Nephron (organoid): Measurements from ENCODE around the gene AOPEP.

Source experiments
- H3K27ac Mint-ChIP-seq, 3 experiments: 2 replicates each; pipeline ENCODE4 v1.8.0; 2020; ENCODE audit warnings: mixed read lengths in 3 of 3, mild to moderate bottlenecking in 2 of 3, moderate library complexity in 1 of 3
- H3K27me3 Mint-ChIP-seq: 2 replicates; pipeline ENCODE4 v1.8.0; 2021; ENCODE audit warnings: low read depth, mild to moderate bottlenecking, moderate library complexity, mixed read lengths
- H3K36me3 Mint-ChIP-seq: 2 replicates; pipeline ENCODE4 v1.8.0; 2020; ENCODE audit warnings: low read depth, mixed read lengths
- H3K4me1 Mint-ChIP-seq: 2 replicates; pipeline ENCODE4 v1.8.0; 2020; ENCODE audit warnings: mixed read lengths
- H3K4me3 Mint-ChIP-seq, 3 experiments: 2 replicates each; pipeline ENCODE4 v1.8.0; 2020; ENCODE audit warnings: mild to moderate bottlenecking in 3 of 3, mixed read lengths in 3 of 3, moderate library complexity in 2 of 3
- H3K9me3 Mint-ChIP-seq: 2 replicates; pipeline ENCODE4 v1.8.0; 2020; ENCODE audit warnings: mixed read lengths
- CTCF ChIP-seq, 3 experiments: fragments of 200-600 bp; sonication (generic); IDR thresholded peaks; one replicate each; pipeline ENCODE4 v1.5.0; 2021; ENCODE audit warnings: antibody characterized with exemption in 3 of 3; ENCODE audit not compliant: unreplicated experiment in 3 of 3

Gene AOPEP

GRCh38 chr9:94888775-94889174 lies 162.3 kb downstream of the AOPEP start:
- H3K4me3 Mint-ChIP-seq: no peak overlapping the region
- H3K36me3 Mint-ChIP-seq: peaks cover 28% of the 10 kb centered on the region
- TF ChIP-seq CTCF (IDR thresholded peaks at IDR 0.05; ENCODE audit: unreplicated experiment in 3 of 3): no peak
- H3K9me3 Mint-ChIP-seq: peaks cover 23% of the 10 kb centered on the region
- peaks cover 6% of the 10 kb centered on the region for H3K4me1 Mint-ChIP-seq
- H3K27me3 Mint-ChIP-seq: no peaks in the 10 kb centered on the region
- peak overlapping the region in 1 of 3 experiments; percentile 11 for H3K27ac Mint-ChIP-seq

- Mint-ChIP-seq H3K36me3 (peaks cover 28% of the 10 kb centered on the region), H3K4me1 (peaks cover 11% of the 10 kb centered on the region)
- TF ChIP-seq CTCF (IDR thresholded peaks at IDR 0.05; ENCODE audit: unreplicated experiment in 3 of 3): no peak
Measured at GRCh38 chr9:94889628-94890027, 163.1 kb downstream of the AOPEP start.

GRCh38 chr9:94891183-94891582 lies 164.7 kb downstream of the AOPEP start:
- Mint-ChIP-seq H3K27me3 (no peaks in the 10 kb centered on the region), H3K9me3 (peaks cover 23% of the 10 kb centered on the region), H3K36me3 (peaks cover 28% of the 10 kb centered on the region), H3K4me1 (peaks cover 5% of the 10 kb centered on the region), H3K4me3 (no peak overlapping the region), H3K27ac (no peak overlapping the region)
- TF ChIP-seq CTCF (IDR thresholded peaks at IDR 0.05; ENCODE audit: unreplicated experiment in 3 of 3): no peak

More at GRCh38 chr9:94889628-94890027, 163.1 kb downstream of the AOPEP start:
- Mint-ChIP-seq H3K4me3 (no peak overlapping the region), H3K9me3 (peaks cover 23% of the 10 kb centered on the region), H3K27me3 (no peaks in the 10 kb centered on the region), H3K27ac (no peak overlapping the region)

GRCh38 chr9:94892675-94893074 lies 166.2 kb downstream of the AOPEP start:
- Mint-ChIP-seq H3K4me1 (peaks cover 5% of the 10 kb centered on the region), H3K27ac (no peak overlapping the region), H3K4me3 (no peak overlapping the region), H3K27me3 (no peaks in the 10 kb centered on the region), H3K36me3 (peaks cover 28% of the 10 kb centered on the region), H3K9me3 (peaks cover 23% of the 10 kb centered on the region)
- TF ChIP-seq CTCF (IDR thresholded peaks at IDR 0.05; ENCODE audit: unreplicated experiment in 3 of 3): no peak

GRCh38 chr9:94894094-94894699 lies 167.7 kb downstream of the AOPEP start:
- no peak for TF ChIP-seq CTCF (IDR thresholded peaks at IDR 0.05; ENCODE audit: unreplicated experiment in 3 of 3)
- H3K27me3 Mint-ChIP-seq: no peaks in the 10 kb centered on the region
- peaks cover 20% of the 10 kb centered on the region for H3K9me3 Mint-ChIP-seq
- peaks cover 20% of the 10 kb centered on the region for H3K36me3 Mint-ChIP-seq
- peaks cover 5% of the 10 kb centered on the region for H3K4me1 Mint-ChIP-seq
- H3K27ac Mint-ChIP-seq: no peak overlapping the region
- no peak overlapping the region for H3K4me3 Mint-ChIP-seq

GRCh38 chr9:94895668-94896067 lies 169.2 kb downstream of the AOPEP start:
- peaks cover 16% of the 10 kb centered on the region for H3K9me3 Mint-ChIP-seq
- H3K27ac Mint-ChIP-seq: no peak overlapping the region
- no peak overlapping the region for H3K4me3 Mint-ChIP-seq
- H3K4me1 Mint-ChIP-seq: peaks cover 16% of the 10 kb centered on the region
- no peak for TF ChIP-seq CTCF (IDR thresholded peaks at IDR 0.05; ENCODE audit: unreplicated experiment in 3 of 3)
- peaks cover 15% of the 10 kb centered on the region for H3K36me3 Mint-ChIP-seq
- no peaks in the 10 kb centered on the region for H3K27me3 Mint-ChIP-seq
